ENCODE measurements around the gene BANF1. TPM values are rescaled to one million over a fixed set of nuclear protein-coding genes. Genes with fewer than 3 reads are reported as not detected.

Gene BANF1
- total and polyA plus RNA-seq, 2 experiments from 2014 or later = 22.8 to 197 TPM

- H3K9me2 ChIP-seq (replicated peaks; ENCODE audit: insufficient read depth) = no peaks in the 10 kb centered on the region
- no peak overlapping the region for H3K4me2 ChIP-seq
- no peaks in the 10 kb centered on the region for H3K27me3 ChIP-seq
- no peaks in the 10 kb centered on the region for H3K9me3 ChIP-seq (ENCODE audit: low read depth)
- no peak overlapping the region for H3K27ac ChIP-seq
- no peaks in the 10 kb centered on the region for H3K36me3 ChIP-seq (replicated peaks; ENCODE audit: insufficient read depth, low read depth)
- H4K20me1 ChIP-seq (ENCODE audit: insufficient read depth, poor library complexity, severe bottlenecking) = no peaks in the 10 kb centered on the region
- no peak overlapping the region for H3K4me3 ChIP-seq
- WGBS (ENCODE audit: low lambda C conversion rate, missing lambda C conversion rate) = 93% methylated on average over 5 of the region's 5 CpGs
- H3K4me1 ChIP-seq (ENCODE audit: insufficient read depth) = no peaks in the 10 kb centered on the region
- DNase-seq (ENCODE audit: low spot score) = no peak
- H2AFZ ChIP-seq = no peak overlapping the region
- no peaks in the 10 kb centered on the region for H3K79me2 ChIP-seq
- TF ChIP-seq CTCF (IDR thresholded peaks at IDR 0.05; ENCODE audit: poor library complexity) (no peak), EZH2phosphoT487 (IDR thresholded peaks at IDR 0.05; ENCODE audit: low read depth, severe bottlenecking, unreplicated experiment) (no peak), EZH2 (IDR thresholded peaks at IDR 0.05; ENCODE audit: borderline replicate concordance) (no peak)
Observed at GRCh38 chr11:65992056-65992455, 10.2 kb upstream of the BANF1 start.

GRCh38 chr11:65997286-65997685 is 5.0 kb upstream of the BANF1 start:
- no peaks in the 10 kb centered on the region for H3K9me3 ChIP-seq (ENCODE audit: low read depth)
- no peaks in the 10 kb centered on the region for H3K36me3 ChIP-seq (replicated peaks; ENCODE audit: insufficient read depth, low read depth)
- H3K27me3 ChIP-seq = no peaks in the 10 kb centered on the region
- H3K27ac ChIP-seq = no peak overlapping the region
- no peak overlapping the region for H2AFZ ChIP-seq
- H3K79me2 ChIP-seq = peaks cover 28% of the 10 kb centered on the region
- DNase-seq (ENCODE audit: low spot score) = no peak
- TF ChIP-seq EZH2phosphoT487 (IDR thresholded peaks at IDR 0.05; ENCODE audit: low read depth, severe bottlenecking, unreplicated experiment) (no peak), CTCF (IDR thresholded peaks at IDR 0.05; ENCODE audit: poor library complexity) (no peak)
- H3K4me3 ChIP-seq = no peak overlapping the region
- no peaks in the 10 kb centered on the region for H3K4me1 ChIP-seq (ENCODE audit: insufficient read depth)
- no peaks in the 10 kb centered on the region for H4K20me1 ChIP-seq (ENCODE audit: insufficient read depth, poor library complexity, severe bottlenecking)
- no peak overlapping the region for H3K4me2 ChIP-seq
- 97% methylated on average over 2 of the region's 2 CpGs for WGBS (ENCODE audit: low lambda C conversion rate, missing lambda C conversion rate)
- no peaks in the 10 kb centered on the region for H3K9me2 ChIP-seq (replicated peaks; ENCODE audit: insufficient read depth)

DNA sequence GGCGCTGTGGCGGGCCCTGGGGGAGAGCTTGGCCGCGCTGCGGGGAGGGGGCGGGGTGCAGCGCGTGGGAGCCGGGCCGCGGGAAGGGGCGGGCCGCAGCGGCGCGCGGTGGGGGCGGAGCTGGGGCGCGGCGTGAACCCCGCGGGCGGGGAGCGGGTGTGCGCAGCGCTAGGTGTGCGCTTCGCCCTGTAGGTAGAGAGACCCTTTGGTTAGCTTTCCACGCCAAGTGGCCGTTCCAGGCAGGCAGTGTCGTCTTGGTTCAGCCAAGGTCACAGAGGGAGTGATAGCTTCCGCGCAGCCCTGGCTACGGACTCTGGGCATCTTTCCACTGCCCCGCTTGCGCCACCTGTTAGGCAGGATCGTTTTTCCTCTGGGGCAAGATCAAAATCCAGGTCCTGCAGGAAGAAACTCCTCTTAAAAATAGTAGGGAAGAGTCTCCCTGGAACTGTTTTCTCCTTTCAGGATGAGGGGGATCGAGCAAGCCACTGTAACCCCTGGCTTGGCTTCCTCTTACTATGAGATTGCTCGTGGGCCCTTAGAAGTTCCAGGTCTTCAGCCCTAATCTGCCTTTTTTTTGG is 434 bp downstream of the BANF1 start:
- Histone ChIP-seq H3K79me2 (peaks cover 47% of the 10 kb centered on the region), H4K20me1 (ENCODE audit: insufficient read depth, poor library complexity, severe bottlenecking) (no peaks in the 10 kb centered on the region), H3K4me2 (peak overlapping the region; percentile 95), H2AFZ (peak overlapping the region; percentile 93), H3K9me2 (replicated peaks; ENCODE audit: insufficient read depth) (no peaks in the 10 kb centered on the region), H3K36me3 (replicated peaks; ENCODE audit: insufficient read depth, low read depth) (no peaks in the 10 kb centered on the region), H3K4me3 (peak overlapping the region; percentile 82), H3K9me3 (ENCODE audit: low read depth) (no peaks in the 10 kb centered on the region), H3K27me3 (no peaks in the 10 kb centered on the region), H3K27ac (peak overlapping the region; percentile 99), H3K4me1 (ENCODE audit: insufficient read depth) (no peaks in the 10 kb centered on the region)
- no peak for TF ChIP-seq EZH2phosphoT487 (IDR thresholded peaks at IDR 0.05; ENCODE audit: low read depth, severe bottlenecking, unreplicated experiment)
- no peak for DNase-seq (ENCODE audit: low spot score)
- 4% methylated on average over 12 of the region's 40 CpGs for WGBS (ENCODE audit: low lambda C conversion rate, missing lambda C conversion rate)

GRCh38 chr11:66003291-66003690 is 988 bp downstream of the BANF1 start:
- Histone ChIP-seq H2AFZ (no peak overlapping the region), H3K9me2 (replicated peaks; ENCODE audit: insufficient read depth) (no peaks in the 10 kb centered on the region), H3K4me1 (ENCODE audit: insufficient read depth) (no peaks in the 10 kb centered on the region), H3K27me3 (no peaks in the 10 kb centered on the region), H3K9me3 (ENCODE audit: low read depth) (no peaks in the 10 kb centered on the region), H3K4me2 (peak overlapping the region; percentile 95), H3K79me2 (peaks cover 47% of the 10 kb centered on the region), H4K20me1 (ENCODE audit: insufficient read depth, poor library complexity, severe bottlenecking) (no peaks in the 10 kb centered on the region), H3K36me3 (replicated peaks; ENCODE audit: insufficient read depth, low read depth) (no peaks in the 10 kb centered on the region), H3K27ac (peak overlapping the region; percentile 99), H3K4me3 (no peak overlapping the region)
- TF ChIP-seq EZH2 (IDR thresholded peaks at IDR 0.05; ENCODE audit: borderline replicate concordance) = no peak
- 86% methylated on average over 6 of the region's 6 CpGs for WGBS (ENCODE audit: low lambda C conversion rate, missing lambda C conversion rate)
- no peak for DNase-seq (ENCODE audit: low spot score)
